Kidney (tissue), 14 donors: ENCODE data around the gene KCNJ9. TPM values are rescaled to one million over a fixed set of nuclear protein-coding genes. Genes with fewer than 3 reads are reported as not detected.

Experiments used
- DNase-seq, 5 donors: peaks; one replicate each; pipeline ENCODE4 v3.0.0-alpha.2; 2013 to 2020
- FAIRE-seq: peaks from 2 replicates; lab custom pipeline; 2012; peaks lifted over from hg19 to GRCh38; lab: Jason Lieb, UNC
- H3K27ac ChIP-seq, 2 donors: one replicate each; pipeline ENCODE4 v1.7.0; 2013; ENCODE audit warnings: low read depth in 2 of 2, low read length in 2 of 2, inconsistent platforms in 1 of 2
- H3K27me3 ChIP-seq: one replicate; pipeline ENCODE4 v1.7.1; 2013; ENCODE audit warnings: low read length, inconsistent platforms; ENCODE audit not compliant: control insufficient read depth, insufficient read depth
- H3K36me3 ChIP-seq, 3 donors: one replicate each; pipeline versions ENCODE4 v1.7.0 to v1.7.1; 2013; ENCODE audit warnings: low read length in 3 of 3, control low read depth in 1 of 3, inconsistent platforms in 1 of 3; ENCODE audit not compliant: insufficient read depth in 3 of 3, control insufficient read depth in 2 of 3
- H3K4me1 ChIP-seq, 3 donors: one replicate each; pipeline versions ENCODE4 v1.7.0 to v1.7.1; 2013; ENCODE audit warnings: low read length in 3 of 3, inconsistent platforms in 1 of 3, low read depth in 1 of 3; ENCODE audit not compliant: control insufficient read depth in 2 of 3, insufficient read depth in 2 of 3
- H3K4me3 ChIP-seq, 3 donors: one replicate each; pipeline versions ENCODE4 v1.7.0 to v1.8.1; 2013; ENCODE audit warnings: low read length in 3 of 3, control low read depth in 1 of 3, inconsistent platforms in 1 of 3
- H3K9ac ChIP-seq, 3 donors: one replicate each; pipeline versions ENCODE4 v1.7.0 to v1.7.1; 2013; ENCODE audit warnings: low read length in 3 of 3, control low read depth in 1 of 3, inconsistent platforms in 1 of 3
- H3K9me3 ChIP-seq, 3 donors: one replicate each; pipeline versions ENCODE4 v1.7.0 to v1.7.1; 2013; ENCODE audit warnings: low read length in 3 of 3, control low read depth in 1 of 3, inconsistent platforms in 1 of 3; ENCODE audit not compliant: control insufficient read depth in 2 of 3, insufficient read depth in 1 of 3
- intact Hi-C: fragments of 100-400 bp; cut with DNase I; formaldehyde crosslinking; loops from one replicate; pipeline ENCODE4 v1.11.1; 2022
- polyA plus RNA-seq: library from polyadenylated mRNA; stranded (reverse); fragments of 350-450 nt; fragmentation: Illumina TruSeq; extraction: RNeasy Lipid Tissue Mini Kit (QIAGEN cat#74804); gene quantifications from one replicate; pipeline ENCODE4 v1.2.3, GENCODE V29; 2014; ENCODE audit warnings: low read depth, low replicate concordance; ENCODE audit not compliant: insufficient read depth
- total RNA-seq: library from RNA; stranded (reverse); fragmentation: NEBNext Ultra II Directional; extraction: Animal tissue kit (Norgen Biotek cat#: 25700); gene quantifications from one replicate; pipeline ENCODE4 v1.2.1, GENCODE V29; 2021
- TF ChIP-seq, protein P1 (sequence below): IDR thresholded peaks from 3 replicates; pipeline ENCODE4 v1.5.1; 2012; ENCODE audit warnings: mild to moderate bottlenecking, moderate library complexity, borderline replicate concordance; ENCODE audit not compliant: insufficient read depth; ENCODE audit errors: extremely low read depth
- donor health status: control.
- donor health status: control.
- donor health status: control.
- donor health status: control.
- donor health status: control.
- donor health status: DM: yes; HTN: yes; CAD: no.
- donor health status: Normal renal cell carcinoma (clear cell type).

Gene KCNJ9
- total and polyA plus RNA-seq, 2 donors from 2014 or later, result 0.09 TPM; not detected in 1

DNA sequence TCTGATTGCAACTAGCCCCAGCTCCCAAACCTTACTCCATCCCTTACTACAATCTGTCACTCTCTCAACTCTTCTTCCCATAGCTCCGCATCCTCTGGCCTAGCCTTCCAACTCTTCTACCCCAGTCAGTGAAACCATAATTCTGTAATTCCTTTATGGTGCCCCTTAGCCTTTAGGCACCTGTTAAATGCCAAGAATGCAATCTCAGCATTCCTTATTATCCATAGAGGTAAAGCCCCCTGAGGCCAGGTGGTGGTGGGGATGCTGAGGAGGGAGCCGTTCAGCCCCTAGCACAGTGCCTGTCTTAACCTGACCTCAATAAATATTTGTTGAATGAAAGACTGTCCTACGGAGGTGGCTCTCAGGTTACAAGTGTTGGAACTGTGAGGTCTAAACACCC, 48.2 kb downstream of the KCNJ9 start:
- no peak overlapping the region for H3K9ac ChIP-seq
- H3K4me3 ChIP-seq, result no peak overlapping the region
- no peaks in the 10 kb centered on the region for H3K27me3 ChIP-seq
- DNase-seq, result peak in 1 of 5 donors; percentile 4
- no peaks in the 10 kb centered on the region for H3K36me3 ChIP-seq
- no peaks in the 10 kb centered on the region for H3K9me3 ChIP-seq
- intact Hi-C loops, result no loop called here
- H3K27ac ChIP-seq, result no peak overlapping the region
- H3K4me1 ChIP-seq, result no peaks in the 10 kb centered on the region
- no peak for FAIRE-seq
- TF ChIP-seq, protein P1, sequence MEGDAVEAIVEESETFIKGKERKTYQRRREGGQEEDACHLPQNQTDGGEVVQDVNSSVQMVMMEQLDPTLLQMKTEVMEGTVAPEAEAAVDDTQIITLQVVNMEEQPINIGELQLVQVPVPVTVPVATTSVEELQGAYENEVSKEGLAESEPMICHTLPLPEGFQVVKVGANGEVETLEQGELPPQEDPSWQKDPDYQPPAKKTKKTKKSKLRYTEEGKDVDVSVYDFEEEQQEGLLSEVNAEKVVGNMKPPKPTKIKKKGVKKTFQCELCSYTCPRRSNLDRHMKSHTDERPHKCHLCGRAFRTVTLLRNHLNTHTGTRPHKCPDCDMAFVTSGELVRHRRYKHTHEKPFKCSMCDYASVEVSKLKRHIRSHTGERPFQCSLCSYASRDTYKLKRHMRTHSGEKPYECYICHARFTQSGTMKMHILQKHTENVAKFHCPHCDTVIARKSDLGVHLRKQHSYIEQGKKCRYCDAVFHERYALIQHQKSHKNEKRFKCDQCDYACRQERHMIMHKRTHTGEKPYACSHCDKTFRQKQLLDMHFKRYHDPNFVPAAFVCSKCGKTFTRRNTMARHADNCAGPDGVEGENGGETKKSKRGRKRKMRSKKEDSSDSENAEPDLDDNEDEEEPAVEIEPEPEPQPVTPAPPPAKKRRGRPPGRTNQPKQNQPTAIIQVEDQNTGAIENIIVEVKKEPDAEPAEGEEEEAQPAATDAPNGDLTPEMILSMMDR, result no peak

DNA sequence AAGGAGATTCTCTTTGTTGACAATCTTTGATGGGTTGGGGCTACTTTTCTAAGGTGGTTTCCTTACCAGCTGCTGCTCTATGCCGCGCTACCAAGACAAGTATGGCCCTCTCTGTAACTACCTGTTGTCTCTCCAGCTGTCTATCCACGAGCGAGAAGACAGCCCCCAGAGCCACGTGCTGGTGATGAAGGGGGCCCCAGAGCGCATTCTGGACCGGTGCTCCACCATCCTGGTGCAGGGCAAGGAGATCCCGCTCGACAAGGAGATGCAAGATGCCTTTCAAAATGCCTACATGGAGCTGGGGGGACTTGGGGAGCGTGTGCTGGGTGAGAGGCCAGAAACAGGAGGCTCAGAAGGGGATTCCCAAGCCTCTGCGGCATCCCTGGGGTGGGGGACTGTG, 48.6 kb downstream of the KCNJ9 start:
- no peak overlapping the region for H3K4me3 ChIP-seq
- no peak overlapping the region for H3K27ac ChIP-seq
- H3K27me3 ChIP-seq, result no peaks in the 10 kb centered on the region
- intact Hi-C loops, result no loop called here
- no peak overlapping the region for H3K9ac ChIP-seq
- H3K4me1 ChIP-seq, result no peaks in the 10 kb centered on the region
- TF ChIP-seq, protein P1, result no peak
- no peaks in the 10 kb centered on the region for H3K36me3 ChIP-seq
- no peak for DNase-seq
- FAIRE-seq, result no peak
- no peaks in the 10 kb centered on the region for H3K9me3 ChIP-seq

DNA sequence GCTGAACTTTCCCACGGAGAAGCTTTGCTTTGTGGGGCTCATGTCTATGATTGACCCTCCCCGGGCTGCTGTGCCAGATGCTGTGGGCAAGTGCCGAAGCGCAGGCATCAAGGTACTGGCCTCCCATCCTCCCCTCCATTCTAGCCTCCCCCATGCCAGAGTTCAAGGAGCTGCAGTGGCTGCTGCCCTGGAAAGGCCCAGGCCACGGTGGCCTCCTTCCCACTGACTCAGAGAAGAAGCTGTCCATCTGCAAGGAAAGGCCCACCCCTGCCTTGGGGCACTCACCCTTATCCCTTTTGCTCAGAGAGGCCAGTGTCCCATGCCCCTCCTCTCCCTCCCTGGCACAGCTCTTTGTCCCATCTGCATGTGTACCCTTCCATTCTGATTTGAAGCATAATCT, 49.1 kb downstream of the KCNJ9 start:
- TF ChIP-seq, protein P1, result no peak
- no peaks in the 10 kb centered on the region for H3K9me3 ChIP-seq
- no peak overlapping the region for H3K27ac ChIP-seq
- H3K36me3 ChIP-seq, result no peaks in the 10 kb centered on the region
- no peak overlapping the region for H3K9ac ChIP-seq
- FAIRE-seq, result no peak
- peak in 1 of 5 donors; percentile 51 for DNase-seq
- no peaks in the 10 kb centered on the region for H3K27me3 ChIP-seq
- no peak overlapping the region for H3K4me3 ChIP-seq
- intact Hi-C loops, result no loop called here
- H3K4me1 ChIP-seq, result no peaks in the 10 kb centered on the region

DNA sequence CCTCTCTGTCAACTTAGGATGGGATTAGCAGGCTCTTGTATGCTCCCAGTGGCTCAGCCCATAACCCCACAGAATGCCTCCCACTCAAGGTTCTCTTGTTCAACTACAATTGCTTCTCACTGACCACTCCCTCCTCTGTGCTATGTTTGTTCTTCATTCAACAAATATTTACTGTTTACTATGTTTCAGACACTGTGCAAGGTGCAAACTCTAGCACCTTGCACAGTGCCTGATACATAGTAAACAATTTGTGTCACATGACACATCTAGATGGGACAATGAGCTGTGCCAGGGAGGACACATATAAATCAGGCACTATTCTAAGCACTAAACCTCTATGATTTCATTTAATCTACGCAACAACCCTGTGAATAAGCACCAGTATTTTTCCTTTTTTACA, 49.6 kb downstream of the KCNJ9 start:
- Histone ChIP-seq H3K36me3 (no peaks in the 10 kb centered on the region), H3K27ac (no peak overlapping the region)

More for the DNA sequence above, 49.6 kb downstream of the KCNJ9 start:
- TF ChIP-seq, protein P1, result no peak
- H3K9me3 ChIP-seq, result no peaks in the 10 kb centered on the region
- no peaks in the 10 kb centered on the region for H3K27me3 ChIP-seq
- DNase-seq, result no peak
- FAIRE-seq, result no peak
- no peaks in the 10 kb centered on the region for H3K4me1 ChIP-seq
- H3K9ac ChIP-seq, result no peak overlapping the region
- intact Hi-C loops, result no loop called here
- no peak overlapping the region for H3K4me3 ChIP-seq
